ENCODE data around the gene RACK1. TPM values are rescaled to one million over a fixed set of nuclear protein-coding genes. Genes with fewer than 3 reads are reported as not detected.

Gene RACK1
- total and polyA plus RNA-seq, 4 donors = 310 to 2,255 (median 940) TPM

GRCh38 chr5:181220178-181220515, 23.6 kb downstream of the RACK1 start:
- WGBS = 84% methylated on average over 10 of the region's 10 CpGs
- H3K4me1 ChIP-seq (ENCODE audit: control insufficient read depth in 4 of 4, insufficient read depth in 4 of 4, low read length in 3 of 4) = peaks cover 14 to 44% (median 27%) of the 10 kb centered on the region in 4 donors
- no peak for DNase-seq (ENCODE audit: low spot score)
- H3K9me3 ChIP-seq (ENCODE audit: control insufficient read depth in 4 of 4, low read length in 3 of 4) = no peaks in the 10 kb centered on the region
- no peaks in the 10 kb centered on the region for H3K27me3 ChIP-seq (ENCODE audit: control insufficient read depth in 4 of 4, insufficient read depth in 4 of 4, low read length in 3 of 4)
- no peak overlapping the region for H3K27ac ChIP-seq (ENCODE audit: low read depth in 1 of 2, low read length in 2 of 2)
- H3K4me3 ChIP-seq (ENCODE audit: low read depth in 1 of 3, low read length in 3 of 3) = no peak overlapping the region
- H3K36me3 ChIP-seq (ENCODE audit: control insufficient read depth in 4 of 4, insufficient read depth in 3 of 4, low read depth in 1 of 4, low read length in 3 of 4) = no peaks in the 10 kb centered on the region
- TF ChIP-seq MAX (IDR thresholded peaks at IDR 0.05) = no peak
- TF ChIP-seq YY1 (IDR thresholded peaks at IDR 0.05) = no peak
- no peak for TF ChIP-seq RAD21 (IDR thresholded peaks at IDR 0.05)
- no peak for TF ChIP-seq ZBTB33 (IDR thresholded peaks at IDR 0.05)
- no peak for TF ChIP-seq FOXA1 (IDR thresholded peaks at IDR 0.05)
- TF ChIP-seq REST (IDR thresholded peaks at IDR 0.05) = no peak
- no peak for TF ChIP-seq SP1 (IDR thresholded peaks at IDR 0.05)
- TF ChIP-seq FOXA2 (IDR thresholded peaks at IDR 0.05) = no peak
- TF ChIP-seq GABPA (IDR thresholded peaks at IDR 0.05 in 1 of 2, conservative IDR thresholded peaks at IDR 0.05 in 1 of 2) = no peak
- no peak for TF ChIP-seq HNF4A (conservative IDR thresholded peaks at IDR 0.05)
- H3K9ac ChIP-seq (ENCODE audit: low read depth in 1 of 2, low read length in 2 of 2) = no peak overlapping the region

GRCh38 chr5:181219262-181220177, 24.2 kb downstream of the RACK1 start:
- DNase-seq (ENCODE audit: low spot score) = no peak
- TF ChIP-seq HNF4G (IDR thresholded peaks at IDR 0.05) = no peak
- TF ChIP-seq CTCF (IDR thresholded peaks at IDR 0.05; ENCODE audit: low read depth, low read length, missing input control) = no peak
- TF ChIP-seq MAX (IDR thresholded peaks at IDR 0.05) = no peak
- no peak for TF ChIP-seq RXRA (IDR thresholded peaks at IDR 0.05)
- TF ChIP-seq FOXA1 (IDR thresholded peaks at IDR 0.05) = no peak
- TF ChIP-seq REST (IDR thresholded peaks at IDR 0.05) = no peak
- no peak for TF ChIP-seq NR2F2 (IDR thresholded peaks at IDR 0.05)
- no peak for TF ChIP-seq SP1 (IDR thresholded peaks at IDR 0.05)
- no peak for TF ChIP-seq ZBTB33 (IDR thresholded peaks at IDR 0.05)
- TF ChIP-seq TAF1 (conservative IDR thresholded peaks at IDR 0.05) = no peak
- TF ChIP-seq ATF3 (IDR thresholded peaks at IDR 0.05) = no peak
- TF ChIP-seq HNF4A (conservative IDR thresholded peaks at IDR 0.05) = no peak

More at GRCh38 chr5:181219262-181220177, 24.2 kb downstream of the RACK1 start:
- Histone ChIP-seq H3K27me3 (ENCODE audit: control insufficient read depth in 4 of 4, insufficient read depth in 4 of 4, low read length in 3 of 4) (no peaks in the 10 kb centered on the region), H3K27ac (ENCODE audit: low read depth in 1 of 2, low read length in 2 of 2) (no peak overlapping the region), H3K4me1 (ENCODE audit: control insufficient read depth in 4 of 4, insufficient read depth in 4 of 4, low read length in 3 of 4) (peaks cover 8 to 42% (median 24%) of the 10 kb centered on the region in 4 donors), H3K36me3 (ENCODE audit: control insufficient read depth in 4 of 4, insufficient read depth in 3 of 4, low read depth in 1 of 4, low read length in 3 of 4) (no peaks in the 10 kb centered on the region), H3K4me3 (ENCODE audit: low read depth in 1 of 3, low read length in 3 of 3) (no peak overlapping the region), H3K9ac (ENCODE audit: low read depth in 1 of 2, low read length in 2 of 2) (no peak overlapping the region), H3K9me3 (ENCODE audit: control insufficient read depth in 4 of 4, low read length in 3 of 4) (no peaks in the 10 kb centered on the region)
- WGBS = 58% methylated on average over 49 of the region's 49 CpGs

Measured in liver (tissue), 9 donors.